ENCODE measurements around the gene PRG2.

- TF ChIP-seq POLR2A (IDR thresholded peaks at IDR 0.05; ENCODE audit: low read length) (no peak), GATA1 (IDR thresholded peaks at IDR 0.05; ENCODE audit: low read depth, low read length) (no peak)
Measured at GRCh38 chr11:57399972-57400578, 9.6 kb upstream of the PRG2 start.

All from erythroblast (primary cell).